GM21717 (cell line): ENCODE results near the gene LIPI.
"Not testable (repeated sequence)": the region's sequence is repeated elsewhere in the genome, so short reads cannot be mapped to it uniquely, and the experiment has no call there.

Source experiments
- ATAC-seq: cut with Tn5 transposase; IDR thresholded peaks from one replicate; pipeline ENCODE4 v1.9.1; 2021; ENCODE audit warnings: mild to moderate bottlenecking, moderate library complexity; ENCODE audit not compliant: unreplicated experiment

LIPI gene

DNA sequence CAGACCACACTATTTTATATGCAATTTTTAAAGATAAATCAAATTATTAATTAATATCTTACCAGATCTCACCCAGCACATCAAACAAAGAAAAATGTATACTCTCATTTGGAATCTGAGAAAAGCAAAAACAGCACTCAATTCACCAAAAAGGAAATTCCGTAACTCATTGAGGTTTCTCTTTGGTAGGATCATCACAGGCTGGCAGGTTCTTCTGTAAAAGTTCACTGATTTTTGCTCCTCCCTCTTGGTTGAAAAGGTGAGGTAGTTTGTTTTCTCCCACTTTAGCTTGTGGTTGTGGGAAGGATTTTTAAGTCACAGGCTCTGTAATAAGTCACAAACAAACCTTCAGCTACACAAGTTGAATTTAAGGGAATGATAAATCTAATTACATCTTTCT lies at the start of gene LIPI:
LIPI (minus strand) TSS at position 218 of the 400 bp plus-strand sequence; CDS start at position 108, 110 bp downstream.
- no peak for ATAC-seq

DNA sequence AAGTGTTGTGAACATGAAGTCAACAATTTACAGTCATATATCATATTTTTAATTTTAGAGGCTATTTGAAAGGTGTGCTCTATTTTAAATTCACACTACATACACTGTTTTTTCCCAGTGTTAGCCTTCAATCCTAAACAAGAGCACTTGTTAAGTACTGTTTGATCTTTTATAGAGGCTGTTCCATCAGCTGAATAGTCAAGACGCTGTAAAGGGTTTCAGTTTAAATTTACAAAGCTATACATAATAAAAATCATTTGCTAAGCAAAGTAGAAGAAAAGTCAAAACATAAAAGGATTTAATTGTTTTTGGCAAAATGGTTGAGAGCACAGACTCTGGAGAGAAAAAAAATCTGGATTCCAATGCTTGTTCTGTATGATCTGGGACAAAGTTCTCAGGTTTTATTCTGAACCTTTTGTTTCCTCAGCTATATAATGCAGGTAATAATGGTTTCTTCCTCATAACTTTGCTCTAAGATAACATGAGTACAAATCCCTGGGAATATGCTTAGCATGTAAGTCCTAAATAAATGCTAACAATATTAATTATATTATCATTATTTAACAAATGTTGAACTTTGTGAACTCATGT lies 49.5 kb upstream of the LIPI start:
- ATAC-seq, result no peak

DNA sequence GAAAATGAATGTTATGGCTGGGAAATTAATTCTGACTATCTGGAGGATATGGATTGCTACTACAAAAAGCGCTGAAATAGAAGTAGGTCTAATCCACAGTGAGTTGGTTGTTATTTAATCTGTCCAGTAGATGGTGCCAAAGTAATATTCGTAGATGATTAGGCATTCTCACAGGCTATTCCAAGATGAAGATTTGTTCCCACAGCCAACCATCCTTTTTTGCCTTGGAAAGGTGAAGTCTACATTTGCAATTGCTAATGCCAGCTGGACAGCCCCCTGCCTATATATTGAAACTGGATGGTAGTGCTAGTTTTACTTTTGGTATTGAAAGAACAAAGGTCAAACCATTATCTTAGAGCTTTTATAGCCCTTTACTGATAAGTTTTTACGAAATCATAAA lies 49.0 kb upstream of the LIPI start:
- ATAC-seq, result no peak

GRCh38 chr21:14251336-14251735 lies 40.6 kb upstream of the LIPI start:
- no peak for ATAC-seq

- ATAC-seq, result no peak
Observed at GRCh38 chr21:14245711-14246110, 35.0 kb upstream of the LIPI start.

- no peak for ATAC-seq
Observed at GRCh38 chr21:14244911-14245310, 34.2 kb upstream of the LIPI start.

DNA sequence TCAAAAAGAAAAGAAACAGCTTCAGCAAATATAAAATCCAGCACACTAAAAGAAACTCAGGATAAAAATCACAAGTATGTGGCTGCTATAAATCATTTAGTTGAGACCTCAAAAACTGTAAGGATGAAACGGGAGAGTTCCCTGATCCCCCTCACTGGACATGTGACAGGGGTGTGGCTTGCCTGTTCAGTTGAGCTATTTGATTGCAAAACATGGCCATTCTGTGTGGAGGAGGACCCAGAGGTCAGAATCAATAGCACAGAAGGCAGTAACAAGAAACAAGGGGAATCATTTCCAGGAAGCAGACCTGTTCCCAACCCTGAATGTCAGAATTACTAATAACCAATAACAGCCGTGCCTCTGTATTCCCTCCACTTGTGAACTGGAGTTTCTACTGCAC lies 33.1 kb upstream of the LIPI start:
- no peak for ATAC-seq

GRCh38 chr21:14243461-14243860 lies 32.7 kb upstream of the LIPI start:
- no peak for ATAC-seq

DNA sequence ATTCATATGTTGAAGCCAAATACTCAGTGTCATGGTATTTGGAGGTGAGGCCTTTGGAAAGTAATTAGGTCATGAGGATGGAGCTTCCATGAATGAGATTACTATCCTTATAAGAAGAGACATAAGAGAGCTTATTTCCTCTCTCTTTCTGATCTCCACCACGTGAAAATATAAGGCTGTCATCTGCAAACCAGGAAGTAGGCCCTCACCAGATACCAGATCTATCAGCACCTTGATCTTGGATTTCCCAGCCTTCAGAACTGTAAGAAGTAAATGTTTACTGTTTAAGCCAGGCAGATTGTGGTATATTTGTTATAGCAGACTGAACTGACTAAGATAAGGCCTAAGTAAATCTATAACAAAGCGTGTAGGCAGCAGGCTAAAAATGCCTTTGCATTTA lies 30.5 kb upstream of the LIPI start:
- ATAC-seq, result no peak

DNA sequence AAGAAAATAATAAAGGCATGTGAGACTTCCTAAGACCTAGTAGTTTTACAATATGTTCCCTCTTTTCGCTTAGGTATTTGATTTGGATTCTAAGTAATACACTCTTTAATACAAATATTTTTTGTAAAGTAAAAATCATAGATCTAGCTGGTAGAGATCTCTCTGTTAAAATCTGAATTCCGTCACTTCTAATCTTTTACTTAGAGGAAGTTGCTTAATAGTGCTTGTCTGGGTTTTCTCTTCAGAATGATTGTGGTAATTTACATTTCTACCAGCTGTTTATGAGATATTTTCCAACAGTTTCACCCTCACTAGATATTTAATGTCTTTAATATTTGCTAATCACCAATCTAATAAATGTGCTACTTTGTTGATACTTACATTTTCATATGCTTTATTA lies 28.5 kb upstream of the LIPI start:
- ATAC-seq, result no peak

- ATAC-seq, result no peak
Observed at GRCh38 chr21:14236180-14236579, 25.4 kb upstream of the LIPI start.

DNA sequence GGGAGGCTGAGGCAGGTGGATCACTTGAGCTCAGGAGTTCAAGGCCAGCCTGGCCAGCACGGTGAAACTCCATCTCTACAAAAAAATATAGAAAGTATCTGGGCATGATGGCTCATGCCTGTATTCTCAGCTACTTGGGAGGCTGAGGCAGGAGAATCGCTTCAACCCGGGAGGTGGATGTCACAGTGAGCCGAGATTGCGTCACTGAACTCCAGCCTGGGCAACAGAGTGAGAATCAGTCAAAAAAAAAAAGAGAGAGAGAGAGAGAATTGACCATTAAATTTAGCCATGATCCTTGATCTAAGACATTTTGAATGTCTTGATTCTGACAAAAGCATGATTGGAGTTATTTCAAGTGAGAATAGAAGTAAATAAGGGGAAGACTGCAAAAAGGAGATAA lies 24.3 kb upstream of the LIPI start:
- no peak for ATAC-seq

DNA sequence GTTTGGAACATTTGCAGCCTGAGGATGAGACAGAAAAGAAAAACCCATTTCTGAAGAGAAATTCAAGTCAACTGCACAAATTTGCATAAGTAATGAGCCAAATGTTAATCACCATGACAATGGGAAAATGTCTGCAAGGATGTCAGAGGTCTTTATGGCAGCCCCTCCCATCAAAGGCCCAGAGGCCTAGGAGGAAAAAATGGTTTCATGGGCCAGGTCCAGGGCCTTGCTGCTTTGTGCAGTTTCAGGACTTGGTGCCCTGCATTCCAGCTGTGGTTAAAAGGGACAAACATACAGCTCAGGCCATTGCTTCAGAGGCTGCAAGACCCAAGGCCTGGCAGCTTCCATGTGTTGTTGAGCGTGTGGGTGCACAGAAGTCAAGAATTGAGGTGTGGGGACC lies 18.6 kb upstream of the LIPI start:
- ATAC-seq, result no peak

- no peak for ATAC-seq
Observed at GRCh38 chr21:14223365-14223764, 12.6 kb upstream of the LIPI start.

- ATAC-seq, result peak; percentile 94
Observed at GRCh38 chr21:14215971-14216641, 5.4 kb upstream of the LIPI start, which contains the start of gene RBM11. Gene RBM11, plus strand, starts transcription at chr21:14216157. Its CDS starts 30 bp downstream, at chr21:14216187.

DNA sequence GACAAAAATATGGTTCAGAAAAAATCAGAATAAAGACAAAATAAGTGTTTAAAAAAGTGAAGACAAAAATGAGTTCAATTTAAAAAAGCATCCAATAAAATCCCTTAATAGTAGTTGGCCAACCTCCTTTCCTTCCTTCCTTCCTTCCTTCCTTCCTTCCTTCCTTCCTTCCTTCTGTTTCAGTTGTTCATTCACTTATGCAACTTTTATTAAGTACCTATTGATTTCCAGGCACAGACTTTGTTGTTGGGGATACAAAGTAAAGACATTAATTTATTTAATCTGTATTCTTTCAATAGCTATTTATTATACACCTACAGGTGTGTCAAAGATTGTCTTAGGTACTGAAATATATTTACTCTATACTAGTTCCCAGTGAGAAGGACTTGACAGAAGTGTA lies 2.4 kb upstream of the LIPI start:
- no peak for ATAC-seq

DNA sequence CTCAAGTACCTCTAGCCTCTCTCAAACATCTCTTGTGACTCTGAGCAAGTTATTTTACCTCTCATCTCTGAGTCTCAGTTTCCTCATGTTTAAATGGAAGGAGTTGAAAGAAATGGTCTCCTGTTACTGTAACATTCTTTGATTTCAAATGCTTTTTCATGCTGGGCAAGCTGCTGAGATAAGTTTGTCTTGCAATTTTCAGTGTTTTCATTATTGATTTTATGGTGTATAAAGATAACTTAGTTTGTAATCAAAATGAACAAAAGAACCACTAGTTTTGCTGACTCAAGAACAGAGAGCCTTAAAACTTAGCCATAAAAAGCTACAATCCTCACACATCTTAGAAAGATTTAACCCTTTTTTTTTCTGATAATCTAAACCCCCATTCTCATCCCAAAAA lies 4.5 kb downstream of the LIPI start:
- ATAC-seq, result no peak

DNA sequence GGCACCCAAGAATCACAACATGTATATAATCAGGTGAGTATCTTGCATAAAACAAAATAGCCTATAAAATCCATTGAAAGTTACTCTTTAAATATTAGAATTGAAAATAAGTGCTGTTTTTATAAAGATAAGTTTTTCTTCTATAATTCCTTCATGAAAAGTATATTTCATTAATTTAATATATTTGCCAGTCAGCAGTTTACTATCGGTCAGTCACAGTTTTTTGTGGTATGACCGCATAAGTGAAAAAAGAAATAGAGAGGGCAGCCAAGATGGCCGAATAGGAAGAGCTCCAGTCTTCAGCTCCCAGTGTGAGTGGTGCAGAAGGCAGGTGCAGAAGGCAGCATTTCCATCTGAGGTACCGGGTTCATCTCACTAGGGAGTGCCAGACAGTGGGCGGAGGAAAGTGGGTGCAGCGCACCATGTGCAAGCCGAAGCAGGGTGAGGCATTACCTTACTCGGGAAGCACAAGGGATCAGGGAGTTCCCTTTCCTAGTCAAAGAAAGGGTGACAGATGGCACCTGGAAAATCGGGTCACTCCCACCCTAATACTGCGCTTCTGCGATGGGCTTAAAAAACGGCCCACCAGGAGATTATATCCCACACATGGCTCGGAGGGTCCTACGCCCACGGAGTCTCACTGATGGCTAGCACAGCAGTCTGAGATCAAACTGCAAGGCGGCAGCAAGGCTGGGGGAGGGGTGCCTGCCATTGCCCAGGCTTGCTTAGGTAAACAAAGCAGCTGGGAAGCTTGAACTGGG lies 44.1 kb downstream of the LIPI start:
- not testable (repeated sequence) for ATAC-seq

- ATAC-seq, result no peak
Observed at GRCh38 chr21:14143999-14144398, 66.8 kb downstream of the LIPI start.

GRCh38 chr21:14124266-14124665 lies 86.5 kb downstream of the LIPI start:
- ATAC-seq, result no peak

GRCh38 chr21:14121719-14122118 lies 89.0 kb downstream of the LIPI start:
- no peak for ATAC-seq

- peak; percentile 56 for ATAC-seq
Observed at GRCh38 chr21:14120091-14120734, 90.5 kb downstream of the LIPI start.
